ENCODE results near the gene PVR.

PVR gene

DNA sequence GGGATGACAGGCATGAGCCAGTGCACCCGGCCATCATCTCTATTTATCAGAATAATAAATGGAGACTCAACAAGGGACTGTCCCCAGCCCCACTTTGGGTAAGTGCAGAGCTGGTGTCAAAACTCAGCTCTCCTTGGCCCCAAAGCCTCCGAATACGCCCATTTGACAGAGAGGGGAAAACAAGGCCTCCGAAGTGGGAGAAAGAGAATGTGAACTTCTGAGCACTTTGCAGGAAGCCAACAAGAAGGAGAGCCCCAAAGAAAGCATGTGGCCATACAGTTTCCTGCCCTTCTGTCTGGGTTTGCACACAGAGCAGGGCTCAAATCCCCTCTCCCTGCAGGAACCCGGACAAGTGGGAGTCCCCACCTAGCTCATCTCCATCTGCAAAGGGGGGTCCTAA lies 56.8 kb downstream of the PVR start:
- Histone ChIP-seq H3K27ac (no peak overlapping the region), H3K79me2 (no peaks in the 10 kb centered on the region), H3K36me3 (ENCODE audit: control insufficient read depth, insufficient read depth, low read length) (no peaks in the 10 kb centered on the region), H3K4me1 (peaks cover 23% of the 10 kb centered on the region), H2AFZ (no peak overlapping the region), H3K9me3 (ENCODE audit: control insufficient read depth, low read length) (no peaks in the 10 kb centered on the region), H3K27me3 (ENCODE audit: control insufficient read depth, insufficient read depth, low read length) (no peaks in the 10 kb centered on the region), H3K4me2 (ENCODE audit: low read length) (no peak overlapping the region), H3K9ac (no peak overlapping the region), H3K4me3 (ENCODE audit: low read depth, low read length) (no peak overlapping the region)
- TF ChIP-seq, protein P1, sequence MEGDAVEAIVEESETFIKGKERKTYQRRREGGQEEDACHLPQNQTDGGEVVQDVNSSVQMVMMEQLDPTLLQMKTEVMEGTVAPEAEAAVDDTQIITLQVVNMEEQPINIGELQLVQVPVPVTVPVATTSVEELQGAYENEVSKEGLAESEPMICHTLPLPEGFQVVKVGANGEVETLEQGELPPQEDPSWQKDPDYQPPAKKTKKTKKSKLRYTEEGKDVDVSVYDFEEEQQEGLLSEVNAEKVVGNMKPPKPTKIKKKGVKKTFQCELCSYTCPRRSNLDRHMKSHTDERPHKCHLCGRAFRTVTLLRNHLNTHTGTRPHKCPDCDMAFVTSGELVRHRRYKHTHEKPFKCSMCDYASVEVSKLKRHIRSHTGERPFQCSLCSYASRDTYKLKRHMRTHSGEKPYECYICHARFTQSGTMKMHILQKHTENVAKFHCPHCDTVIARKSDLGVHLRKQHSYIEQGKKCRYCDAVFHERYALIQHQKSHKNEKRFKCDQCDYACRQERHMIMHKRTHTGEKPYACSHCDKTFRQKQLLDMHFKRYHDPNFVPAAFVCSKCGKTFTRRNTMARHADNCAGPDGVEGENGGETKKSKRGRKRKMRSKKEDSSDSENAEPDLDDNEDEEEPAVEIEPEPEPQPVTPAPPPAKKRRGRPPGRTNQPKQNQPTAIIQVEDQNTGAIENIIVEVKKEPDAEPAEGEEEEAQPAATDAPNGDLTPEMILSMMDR (IDR thresholded peaks at IDR 0.05): no peak

DNA sequence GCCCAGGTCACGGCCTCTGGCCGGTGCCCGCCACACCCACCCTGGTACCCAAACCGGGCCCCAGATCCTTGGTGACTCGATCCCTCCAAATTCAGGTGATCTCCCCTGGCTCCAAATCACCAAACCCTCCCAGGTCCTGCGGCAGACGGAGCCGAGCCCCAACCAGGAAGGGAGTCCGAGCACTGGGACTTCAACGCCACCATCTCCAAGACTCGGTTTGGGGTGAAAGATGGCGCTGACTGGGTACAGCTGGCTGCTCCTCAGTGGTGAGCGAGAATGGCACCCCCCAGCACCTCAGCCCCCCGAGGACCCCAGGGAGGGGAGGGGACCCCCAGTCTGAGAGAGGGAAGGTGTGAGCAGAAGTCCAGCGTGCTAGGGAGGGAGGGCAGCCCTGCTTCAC lies 57.5 kb downstream of the PVR start:
- H3K27ac ChIP-seq: no peak overlapping the region
- no peaks in the 10 kb centered on the region for H3K27me3 ChIP-seq (ENCODE audit: control insufficient read depth, insufficient read depth, low read length)
- H3K9me3 ChIP-seq (ENCODE audit: control insufficient read depth, low read length): no peaks in the 10 kb centered on the region
- TF ChIP-seq, protein P1 (IDR thresholded peaks at IDR 0.05): no peak
- no peak overlapping the region for H2AFZ ChIP-seq
- H3K4me2 ChIP-seq (ENCODE audit: low read length): no peak overlapping the region
- H3K9ac ChIP-seq: no peak overlapping the region
- no peaks in the 10 kb centered on the region for H3K79me2 ChIP-seq
- H3K36me3 ChIP-seq (ENCODE audit: control insufficient read depth, insufficient read depth, low read length): no peaks in the 10 kb centered on the region
- H3K4me1 ChIP-seq: peaks cover 28% of the 10 kb centered on the region
- no peak overlapping the region for H3K4me3 ChIP-seq (ENCODE audit: low read depth, low read length)

DNA sequence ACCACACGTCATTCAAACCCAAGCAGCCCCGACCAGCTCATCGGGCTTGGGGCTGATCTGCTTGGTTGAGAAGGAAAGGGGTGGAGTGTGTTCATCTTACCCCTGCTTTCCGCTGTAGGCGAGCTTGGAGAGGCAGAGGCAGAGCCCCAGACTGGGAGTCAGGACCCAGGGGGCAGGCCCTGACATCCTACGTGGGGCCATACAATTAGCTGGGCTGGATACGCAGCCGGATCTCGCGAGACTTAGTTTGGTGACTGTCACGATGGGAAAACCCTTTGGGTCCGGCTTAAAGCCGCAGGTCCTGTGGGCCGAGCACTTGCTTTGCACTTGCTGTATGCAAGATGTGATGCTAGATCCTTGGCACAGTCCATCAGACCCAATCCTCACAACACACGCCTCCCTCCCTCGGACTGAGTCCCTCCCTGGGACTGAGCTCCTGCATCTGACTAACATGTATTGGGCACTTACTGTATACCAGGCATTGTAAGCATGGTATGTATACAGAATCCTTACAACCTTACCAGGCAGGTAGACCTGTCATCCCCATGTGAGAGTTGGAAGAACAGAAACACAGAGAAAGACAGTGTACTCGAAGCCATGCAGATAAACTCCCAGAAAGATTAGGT lies 59.0 kb downstream of the PVR start:
- no peak overlapping the region for H3K9ac ChIP-seq
- H3K9me3 ChIP-seq (ENCODE audit: control insufficient read depth, low read length): no peaks in the 10 kb centered on the region
- peaks cover 23% of the 10 kb centered on the region for H3K4me1 ChIP-seq
- no peak overlapping the region for H3K4me3 ChIP-seq (ENCODE audit: low read depth, low read length)
- no peak overlapping the region for H2AFZ ChIP-seq
- TF ChIP-seq, protein P1 (IDR thresholded peaks at IDR 0.05): no peak
- H3K79me2 ChIP-seq: no peaks in the 10 kb centered on the region
- no peaks in the 10 kb centered on the region for H3K36me3 ChIP-seq (ENCODE audit: control insufficient read depth, insufficient read depth, low read length)
- H3K27ac ChIP-seq: no peak overlapping the region
- H3K27me3 ChIP-seq (ENCODE audit: control insufficient read depth, insufficient read depth, low read length): no peaks in the 10 kb centered on the region
- no peak overlapping the region for H3K4me2 ChIP-seq (ENCODE audit: low read length)

DNA sequence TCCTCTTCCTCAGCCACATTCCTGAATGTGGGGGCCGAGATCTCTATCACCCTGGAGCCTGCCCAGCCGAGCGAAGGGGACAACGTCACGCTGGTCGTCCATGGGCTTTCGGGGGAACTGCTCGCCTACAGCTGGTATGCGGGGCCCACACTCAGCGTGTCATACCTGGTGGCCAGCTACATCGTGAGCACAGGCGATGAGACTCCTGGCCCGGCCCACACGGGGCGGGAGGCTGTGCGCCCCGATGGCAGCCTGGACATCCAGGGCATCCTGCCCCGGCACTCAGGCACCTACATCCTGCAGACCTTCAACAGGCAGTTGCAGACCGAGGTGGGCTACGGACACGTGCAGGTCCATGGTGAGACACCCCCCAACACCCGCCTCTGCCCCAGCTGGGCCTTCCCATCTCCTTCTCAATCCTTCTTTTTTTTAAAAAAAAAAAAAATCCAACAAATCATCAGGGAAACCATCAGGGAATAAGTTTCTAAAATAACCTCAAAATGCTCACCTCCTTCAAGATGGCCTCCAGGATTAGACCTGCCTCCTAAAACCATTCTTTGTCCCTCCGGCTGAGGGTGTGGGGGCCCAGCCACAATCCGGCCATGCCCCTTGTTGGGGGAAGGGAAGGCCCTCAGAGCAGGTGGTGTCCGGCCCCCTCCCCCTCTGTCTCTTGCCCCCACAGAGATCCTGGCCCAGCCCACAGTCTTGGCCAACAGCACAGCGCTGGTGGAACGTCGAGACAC lies 59.8 kb downstream of the PVR start:
- H3K27me3 ChIP-seq (ENCODE audit: control insufficient read depth, insufficient read depth, low read length): no peaks in the 10 kb centered on the region
- H3K9me3 ChIP-seq (ENCODE audit: control insufficient read depth, low read length): no peaks in the 10 kb centered on the region
- TF ChIP-seq, protein P1 (IDR thresholded peaks at IDR 0.05): no peak
- H3K27ac ChIP-seq: no peak overlapping the region
- H3K4me3 ChIP-seq (ENCODE audit: low read depth, low read length): no peak overlapping the region
- H3K4me2 ChIP-seq (ENCODE audit: low read length): no peak overlapping the region
- no peaks in the 10 kb centered on the region for H3K36me3 ChIP-seq (ENCODE audit: control insufficient read depth, insufficient read depth, low read length)
- no peak overlapping the region for H2AFZ ChIP-seq
- no peak overlapping the region for H3K9ac ChIP-seq
- no peaks in the 10 kb centered on the region for H3K79me2 ChIP-seq
- peaks cover 15% of the 10 kb centered on the region for H3K4me1 ChIP-seq
